ENCODE results near the gene IL1R1.

IL1R1 gene

GRCh38 chr2:102185347-102185746, 42.8 kb downstream of the IL1R1 start:
- H3K4me3 ChIP-seq (ENCODE audit: control insufficient read depth, low read depth, low read length): no peak overlapping the region
- peak; percentile 78 for TF ChIP-seq CTCF (conservative IDR thresholded peaks at IDR 0.05; ENCODE audit: control insufficient read depth, insufficient read depth, low read depth, low read length)
- DNase-seq (ENCODE audit: low read depth): peak; percentile 64

- H3K4me3 ChIP-seq (ENCODE audit: control insufficient read depth, low read depth, low read length): peak within 1 kb of the TSS; percentile 42
- no peak for DNase-seq (ENCODE audit: low read depth)
- TF ChIP-seq CTCF (conservative IDR thresholded peaks at IDR 0.05; ENCODE audit: control insufficient read depth, insufficient read depth, low read depth, low read length): no peak
Observed at GRCh38 chr2:102186791-102187495, 44.4 kb downstream of the IL1R1 start, which contains the start of gene IL1RL2. Gene IL1RL2 (plus strand): TSS chr2:102187023. CDS start chr2:102187868, 845 bp downstream.

GRCh38 chr2:102187496-102188150, 45.1 kb downstream of the IL1R1 start:
- peak; percentile 48 for TF ChIP-seq CTCF (conservative IDR thresholded peaks at IDR 0.05; ENCODE audit: control insufficient read depth, insufficient read depth, low read depth, low read length)
- peak overlapping the region; percentile 42 for H3K4me3 ChIP-seq (ENCODE audit: control insufficient read depth, low read depth, low read length)
- peak; percentile 65 for DNase-seq (ENCODE audit: low read depth)

- DNase-seq (ENCODE audit: low read depth): no peak
- H3K4me3 ChIP-seq (ENCODE audit: control insufficient read depth, low read depth, low read length): no peak overlapping the region
- no peak for TF ChIP-seq CTCF (conservative IDR thresholded peaks at IDR 0.05; ENCODE audit: control insufficient read depth, insufficient read depth, low read depth, low read length)
Observed at GRCh38 chr2:102190430-102191107, 48.0 kb downstream of the IL1R1 start.

GRCh38 chr2:102191501-102191900, 49.0 kb downstream of the IL1R1 start:
- no peak for TF ChIP-seq CTCF (conservative IDR thresholded peaks at IDR 0.05; ENCODE audit: control insufficient read depth, insufficient read depth, low read depth, low read length)
- DNase-seq (ENCODE audit: low read depth): no peak
- no peak overlapping the region for H3K4me3 ChIP-seq (ENCODE audit: control insufficient read depth, low read depth, low read length)

GRCh38 chr2:102193074-102193473, 50.5 kb downstream of the IL1R1 start:
- H3K4me3 ChIP-seq (ENCODE audit: control insufficient read depth, low read depth, low read length): no peak overlapping the region
- no peak for TF ChIP-seq CTCF (conservative IDR thresholded peaks at IDR 0.05; ENCODE audit: control insufficient read depth, insufficient read depth, low read depth, low read length)
- no peak for DNase-seq (ENCODE audit: low read depth)

Measured in fibroblast of mammary gland (primary cell).